ENCODE data around the gene LELP1.
"Not testable (repeated sequence)": the region's sequence is repeated elsewhere in the genome, so short reads cannot be mapped to it uniquely, and the experiment has no call there.

The LELP1 gene

GRCh38 chr1:153203130-153203529, at the start of gene LELP1:
Gene LELP1 (plus strand): TSS chr1:153203430. CDS start chr1:153204708, 1,278 bp downstream.
- H3K4me1 ChIP-seq (ENCODE audit: insufficient read depth, low read length), result no peaks in the 10 kb centered on the region
- no peaks in the 10 kb centered on the region for H3K27me3 ChIP-seq (ENCODE audit: insufficient read depth, low read length)
- H3K9me3 ChIP-seq (ENCODE audit: low read length), result no peaks in the 10 kb centered on the region
- H3K36me3 ChIP-seq (ENCODE audit: insufficient read depth, low read length), result no peaks in the 10 kb centered on the region
- no peak within 1 kb of the TSS for H3K4me3 ChIP-seq (ENCODE audit: low read length)
- no peak within 1 kb of the TSS for H2AFZ ChIP-seq (ENCODE audit: low read depth, low read length)

DNA sequence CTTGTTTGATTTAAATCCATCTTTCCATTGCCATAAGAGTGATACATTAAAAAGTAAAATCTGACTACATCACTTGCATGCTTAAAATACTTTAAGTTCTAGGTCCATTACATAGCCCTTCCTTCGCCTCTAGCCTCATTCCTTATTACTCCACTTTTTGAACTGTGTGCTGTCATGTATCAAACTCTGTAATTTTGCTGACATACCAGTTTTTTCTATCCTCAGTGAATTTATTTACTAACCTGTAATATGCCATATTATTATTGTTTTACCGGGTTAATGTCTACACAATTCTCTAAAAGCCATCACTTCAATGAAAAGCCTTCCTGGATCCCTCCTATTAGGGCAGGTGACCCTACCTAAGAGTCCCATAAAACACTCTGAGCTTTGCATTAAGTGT, 47.7 kb upstream of the LELP1 start:
- Histone ChIP-seq H3K9me3 (ENCODE audit: low read length) (peaks cover 3% of the 10 kb centered on the region), H2AFZ (ENCODE audit: low read depth, low read length) (no peak overlapping the region), H3K36me3 (ENCODE audit: insufficient read depth, low read length) (no peaks in the 10 kb centered on the region), H3K4me1 (ENCODE audit: insufficient read depth, low read length) (no peaks in the 10 kb centered on the region), H3K27me3 (ENCODE audit: insufficient read depth, low read length) (peaks cover 3% of the 10 kb centered on the region), H3K4me3 (ENCODE audit: low read length) (no peak overlapping the region)

DNA sequence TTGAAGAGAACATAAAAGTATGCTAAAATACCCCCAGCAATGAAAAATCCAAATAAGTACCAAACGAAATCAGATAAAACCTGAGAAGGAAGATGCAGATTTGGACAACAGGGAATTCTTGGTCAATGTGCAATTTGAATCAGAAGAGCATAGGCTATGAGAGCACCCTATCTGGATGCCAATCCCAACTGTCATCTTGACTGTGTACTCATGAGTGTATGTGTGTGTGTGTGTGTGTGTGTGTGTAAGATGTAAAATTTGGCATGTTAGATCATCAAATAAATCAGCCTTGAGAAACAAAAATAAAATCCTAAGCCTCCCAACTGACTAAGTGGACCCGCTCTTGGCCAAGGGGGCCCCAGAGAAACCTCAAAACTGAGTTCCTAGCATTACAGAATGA, 34.5 kb upstream of the LELP1 start:
- Histone ChIP-seq H3K36me3 (ENCODE audit: insufficient read depth, low read length) (no peaks in the 10 kb centered on the region), H3K9me3 (ENCODE audit: low read length) (no peaks in the 10 kb centered on the region), H2AFZ (ENCODE audit: low read depth, low read length) (no peak overlapping the region), H3K4me3 (ENCODE audit: low read length) (no peak overlapping the region), H3K27me3 (ENCODE audit: insufficient read depth, low read length) (no peaks in the 10 kb centered on the region), H3K4me1 (ENCODE audit: insufficient read depth, low read length) (no peaks in the 10 kb centered on the region)

DNA sequence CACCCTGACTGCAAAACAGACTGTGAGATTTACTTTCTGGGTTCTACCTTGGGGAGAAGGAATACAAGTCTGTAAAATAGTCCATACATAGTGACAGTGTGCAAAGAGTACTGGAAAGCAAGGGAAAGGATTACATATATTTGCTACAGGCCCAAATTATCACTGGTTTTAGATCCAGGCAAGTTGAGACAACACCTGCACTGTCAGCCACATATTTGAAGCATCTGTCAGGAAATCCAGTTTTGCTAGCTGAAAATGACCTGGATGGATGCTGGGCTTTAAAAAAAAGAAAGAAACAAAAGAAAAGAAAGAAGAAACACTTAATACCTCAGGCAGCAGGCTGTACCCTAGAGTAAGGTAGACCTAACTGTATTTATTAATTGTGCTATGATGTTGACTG, 28.6 kb upstream of the LELP1 start:
- Histone ChIP-seq H2AFZ (ENCODE audit: low read depth, low read length) (no peak overlapping the region), H3K27me3 (ENCODE audit: insufficient read depth, low read length) (peaks cover 3% of the 10 kb centered on the region), H3K4me1 (ENCODE audit: insufficient read depth, low read length) (no peaks in the 10 kb centered on the region), H3K9me3 (ENCODE audit: low read length) (no peaks in the 10 kb centered on the region), H3K4me3 (ENCODE audit: low read length) (no peak overlapping the region), H3K36me3 (ENCODE audit: insufficient read depth, low read length) (no peaks in the 10 kb centered on the region)

GRCh38 chr1:153178922-153179321, 24.3 kb upstream of the LELP1 start:
- no peaks in the 10 kb centered on the region for H3K9me3 ChIP-seq (ENCODE audit: low read length)
- H3K36me3 ChIP-seq (ENCODE audit: insufficient read depth, low read length), result no peaks in the 10 kb centered on the region
- no peak overlapping the region for H2AFZ ChIP-seq (ENCODE audit: low read depth, low read length)
- no peaks in the 10 kb centered on the region for H3K4me1 ChIP-seq (ENCODE audit: insufficient read depth, low read length)
- H3K4me3 ChIP-seq (ENCODE audit: low read length), result no peak overlapping the region
- H3K27me3 ChIP-seq (ENCODE audit: insufficient read depth, low read length), result peaks cover 3% of the 10 kb centered on the region

DNA sequence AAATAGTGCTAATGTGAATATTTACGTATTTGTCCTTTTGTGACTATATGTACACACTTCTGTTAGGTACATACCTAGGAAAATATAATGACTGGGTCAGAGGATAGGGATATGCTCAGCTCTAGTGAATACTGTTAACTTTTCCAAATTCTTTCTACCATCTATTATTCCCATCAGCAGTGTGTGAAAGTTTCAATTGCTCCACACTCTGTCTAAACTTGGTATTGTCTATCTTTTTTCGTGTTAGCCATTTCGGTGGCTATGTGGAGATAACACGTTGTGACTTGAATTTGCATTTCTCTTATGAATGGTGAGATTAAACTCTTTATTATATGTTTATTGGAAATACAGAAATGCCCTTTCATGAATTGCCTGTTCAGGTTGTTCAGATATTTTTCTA, 22.7 kb upstream of the LELP1 start:
- Histone ChIP-seq H3K4me1 (ENCODE audit: insufficient read depth, low read length) (no peaks in the 10 kb centered on the region), H3K9me3 (ENCODE audit: low read length) (no peaks in the 10 kb centered on the region), H3K36me3 (ENCODE audit: insufficient read depth, low read length) (no peaks in the 10 kb centered on the region), H3K27me3 (ENCODE audit: insufficient read depth, low read length) (no peaks in the 10 kb centered on the region), H3K4me3 (ENCODE audit: low read length) (no peak overlapping the region), H2AFZ (ENCODE audit: low read depth, low read length) (no peak overlapping the region)

DNA sequence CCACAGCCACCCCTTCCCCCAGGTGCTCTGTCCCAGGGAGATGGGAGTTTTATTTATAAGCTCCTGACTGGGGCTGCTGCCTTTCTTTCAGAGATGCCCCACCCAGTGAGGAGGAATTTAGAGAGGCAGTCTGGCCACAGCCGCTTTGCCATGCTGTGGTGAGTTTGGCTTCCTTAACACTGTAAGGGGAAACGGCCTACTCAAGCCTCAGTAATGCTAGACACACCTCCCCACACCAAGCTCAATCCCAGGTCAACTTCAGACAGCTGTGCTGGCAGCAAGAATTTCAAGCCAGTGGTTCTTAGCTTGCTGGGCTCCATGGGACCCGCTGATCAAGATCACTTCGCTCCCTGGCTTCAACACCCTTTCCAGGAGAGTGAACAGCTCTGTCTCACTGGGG, 14.9 kb upstream of the LELP1 start:
- H3K9me3 ChIP-seq (ENCODE audit: low read length); H3K4me3 ChIP-seq (ENCODE audit: low read length); H3K36me3 ChIP-seq (ENCODE audit: insufficient read depth, low read length); H3K27me3 ChIP-seq (ENCODE audit: insufficient read depth, low read length); H2AFZ ChIP-seq (ENCODE audit: low read depth, low read length); H3K4me1 ChIP-seq (ENCODE audit: insufficient read depth, low read length): not testable (repeated sequence)

GRCh38 chr1:153190373-153190772, 12.9 kb upstream of the LELP1 start:
- no peaks in the 10 kb centered on the region for H3K36me3 ChIP-seq (ENCODE audit: insufficient read depth, low read length)
- H3K9me3 ChIP-seq (ENCODE audit: low read length), result no peaks in the 10 kb centered on the region
- H2AFZ ChIP-seq (ENCODE audit: low read depth, low read length), result no peak overlapping the region
- H3K27me3 ChIP-seq (ENCODE audit: insufficient read depth, low read length), result no peaks in the 10 kb centered on the region
- H3K4me3 ChIP-seq (ENCODE audit: low read length), result no peak overlapping the region
- no peaks in the 10 kb centered on the region for H3K4me1 ChIP-seq (ENCODE audit: insufficient read depth, low read length)

- Histone ChIP-seq H3K4me1 (ENCODE audit: insufficient read depth, low read length) (no peaks in the 10 kb centered on the region), H2AFZ (ENCODE audit: low read depth, low read length) (no peak overlapping the region), H3K27me3 (ENCODE audit: insufficient read depth, low read length) (no peaks in the 10 kb centered on the region), H3K36me3 (ENCODE audit: insufficient read depth, low read length) (no peaks in the 10 kb centered on the region), H3K4me3 (ENCODE audit: low read length) (no peak overlapping the region), H3K9me3 (ENCODE audit: low read length) (no peaks in the 10 kb centered on the region)
Measured at GRCh38 chr1:153192697-153193096, 10.5 kb upstream of the LELP1 start.

- no peak overlapping the region for H3K4me3 ChIP-seq (ENCODE audit: low read length)
- no peaks in the 10 kb centered on the region for H3K27me3 ChIP-seq (ENCODE audit: insufficient read depth, low read length)
- no peaks in the 10 kb centered on the region for H3K4me1 ChIP-seq (ENCODE audit: insufficient read depth, low read length)
- no peaks in the 10 kb centered on the region for H3K36me3 ChIP-seq (ENCODE audit: insufficient read depth, low read length)
- H3K9me3 ChIP-seq (ENCODE audit: low read length), result no peaks in the 10 kb centered on the region
- H2AFZ ChIP-seq (ENCODE audit: low read depth, low read length), result no peak overlapping the region
Measured at GRCh38 chr1:153194331-153195050, 8.7 kb upstream of the LELP1 start.

DNA sequence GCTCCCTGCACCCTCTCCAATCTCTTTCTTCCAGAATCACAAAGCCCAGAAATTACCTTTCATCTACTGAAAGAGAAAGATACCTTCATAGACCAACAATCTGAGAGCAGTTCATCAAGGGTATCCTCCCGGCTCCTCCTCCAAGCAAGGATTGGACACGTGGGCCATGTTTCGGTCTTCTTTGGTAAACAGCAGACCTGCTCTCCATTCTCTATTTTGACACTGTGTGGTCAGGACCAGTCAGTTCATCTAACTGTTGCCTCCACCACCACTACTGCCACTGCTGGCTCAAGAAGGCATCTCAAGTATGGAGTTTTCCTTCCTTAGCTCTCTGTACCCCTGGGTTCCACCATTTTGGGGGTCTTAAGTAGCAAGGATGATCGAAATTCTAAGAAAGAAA, 8.0 kb upstream of the LELP1 start:
- Histone ChIP-seq H2AFZ (ENCODE audit: low read depth, low read length) (no peak overlapping the region), H3K36me3 (ENCODE audit: insufficient read depth, low read length) (no peaks in the 10 kb centered on the region), H3K27me3 (ENCODE audit: insufficient read depth, low read length) (no peaks in the 10 kb centered on the region), H3K4me3 (ENCODE audit: low read length) (no peak overlapping the region), H3K9me3 (ENCODE audit: low read length) (no peaks in the 10 kb centered on the region), H3K4me1 (ENCODE audit: insufficient read depth, low read length) (no peaks in the 10 kb centered on the region)

GRCh38 chr1:153202006-153202405, 1.2 kb upstream of the LELP1 start:
- Histone ChIP-seq H3K9me3 (ENCODE audit: low read length) (no peaks in the 10 kb centered on the region), H2AFZ (ENCODE audit: low read depth, low read length) (no peak overlapping the region), H3K4me3 (ENCODE audit: low read length) (no peak overlapping the region), H3K27me3 (ENCODE audit: insufficient read depth, low read length) (no peaks in the 10 kb centered on the region), H3K4me1 (ENCODE audit: insufficient read depth, low read length) (no peaks in the 10 kb centered on the region), H3K36me3 (ENCODE audit: insufficient read depth, low read length) (no peaks in the 10 kb centered on the region)

DNA sequence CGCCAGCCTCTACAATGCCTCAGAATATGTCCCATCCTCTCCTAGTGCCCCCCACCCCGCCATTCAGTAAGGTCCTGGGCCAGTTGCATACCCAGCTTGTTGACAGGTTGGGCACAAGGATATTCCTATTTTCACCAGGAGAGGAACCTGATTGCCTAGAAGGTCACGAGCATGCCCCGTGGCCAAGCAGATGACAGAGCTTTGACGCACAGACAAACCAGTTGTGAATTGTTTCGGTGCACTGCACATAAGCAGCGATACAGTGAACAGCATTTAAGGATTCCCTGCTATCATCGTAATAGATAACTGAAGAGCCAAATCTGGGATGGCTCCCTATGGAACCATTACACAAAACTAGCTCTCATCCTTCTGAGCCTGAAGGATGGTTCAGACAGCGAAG, 3.4 kb downstream of the LELP1 start:
- Histone ChIP-seq H3K36me3 (ENCODE audit: insufficient read depth, low read length) (no peaks in the 10 kb centered on the region), H3K4me1 (ENCODE audit: insufficient read depth, low read length) (no peaks in the 10 kb centered on the region), H2AFZ (ENCODE audit: low read depth, low read length) (no peak overlapping the region), H3K9me3 (ENCODE audit: low read length) (no peaks in the 10 kb centered on the region), H3K4me3 (ENCODE audit: low read length) (no peak overlapping the region), H3K27me3 (ENCODE audit: insufficient read depth, low read length) (no peaks in the 10 kb centered on the region)

GRCh38 chr1:153210206-153210605, 7.0 kb downstream of the LELP1 start:
- Histone ChIP-seq H3K27me3 (ENCODE audit: insufficient read depth, low read length) (no peaks in the 10 kb centered on the region), H3K4me1 (ENCODE audit: insufficient read depth, low read length) (no peaks in the 10 kb centered on the region), H3K36me3 (ENCODE audit: insufficient read depth, low read length) (no peaks in the 10 kb centered on the region), H3K9me3 (ENCODE audit: low read length) (no peaks in the 10 kb centered on the region), H2AFZ (ENCODE audit: low read depth, low read length) (no peak overlapping the region), H3K4me3 (ENCODE audit: low read length) (no peak overlapping the region)

All from neuron (in vitro differentiated cells).